Activated naive CD8-positive, alpha-beta T cell treated with anti-CD3 and anti-CD28 coated beads for 36 hours (primary cell): ENCODE data around the gene RNF31. TPM values are rescaled to one million over a fixed set of nuclear protein-coding genes. Genes with fewer than 3 reads are reported as not detected.
A peak's percentile ranks its signal among the peaks of the same experiment; 100 is the strongest.

Experiments used
- DNase-seq: peaks from one replicate; pipeline ENCODE4 v3.0.0; 2021
- H3K27ac Mint-ChIP-seq: one replicate; pipeline ENCODE4 v1.8.0; 2022; ENCODE audit warnings: mild to moderate bottlenecking, moderate library complexity, mixed read lengths
- H3K27me3 Mint-ChIP-seq: one replicate; pipeline ENCODE4 v1.8.0; 2022; ENCODE audit warnings: mild to moderate bottlenecking, mixed read lengths
- H3K36me3 Mint-ChIP-seq: one replicate; pipeline ENCODE4 v1.8.0; 2021; ENCODE audit warnings: mild to moderate bottlenecking, mixed read lengths
- H3K4me1 Mint-ChIP-seq: one replicate; pipeline ENCODE4 v1.8.0; 2021; ENCODE audit warnings: mixed read lengths
- H3K4me3 Mint-ChIP-seq: one replicate; pipeline ENCODE4 v1.8.0; 2022; ENCODE audit warnings: mild to moderate bottlenecking, moderate library complexity, mixed read lengths
- H3K9me3 Mint-ChIP-seq: one replicate; pipeline ENCODE4 v1.8.0; 2022; ENCODE audit warnings: mixed read lengths
- total RNA-seq, 2 experiments: library from RNA; stranded (reverse); gene quantifications; one replicate each; pipeline ENCODE4 v1.2.3, GENCODE V29; 2021

The RNF31 gene
- total RNA-seq, 2 experiments from 2014 or later: 82.2 to 86.5 TPM

DNA sequence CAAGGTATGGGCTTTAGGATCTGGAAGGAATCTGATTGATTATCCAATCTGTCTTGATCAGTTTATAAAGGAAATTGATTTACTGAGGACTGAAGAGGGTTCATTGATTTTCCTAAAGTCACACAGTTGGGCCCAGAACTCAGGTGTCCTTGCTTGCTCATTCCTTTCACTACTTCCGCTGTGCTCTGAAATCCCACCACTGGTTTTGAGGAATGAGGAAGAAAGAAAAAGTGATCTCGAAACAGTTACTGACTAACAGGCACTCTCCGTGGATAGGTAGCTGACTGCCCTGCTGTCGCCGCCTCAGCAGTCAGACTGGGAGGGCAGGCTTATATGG, 16.9 kb upstream of the RNF31 start, which contains the start of gene FITM1:
TSS of gene FITM1 (plus strand) at position 280 of the 337 bp plus-strand sequence. CDS start 905 bp downstream, outside the sequence.
- peak within 1 kb of the TSS; percentile 60 for H3K27ac Mint-ChIP-seq
- DNase-seq: no peak

DNA sequence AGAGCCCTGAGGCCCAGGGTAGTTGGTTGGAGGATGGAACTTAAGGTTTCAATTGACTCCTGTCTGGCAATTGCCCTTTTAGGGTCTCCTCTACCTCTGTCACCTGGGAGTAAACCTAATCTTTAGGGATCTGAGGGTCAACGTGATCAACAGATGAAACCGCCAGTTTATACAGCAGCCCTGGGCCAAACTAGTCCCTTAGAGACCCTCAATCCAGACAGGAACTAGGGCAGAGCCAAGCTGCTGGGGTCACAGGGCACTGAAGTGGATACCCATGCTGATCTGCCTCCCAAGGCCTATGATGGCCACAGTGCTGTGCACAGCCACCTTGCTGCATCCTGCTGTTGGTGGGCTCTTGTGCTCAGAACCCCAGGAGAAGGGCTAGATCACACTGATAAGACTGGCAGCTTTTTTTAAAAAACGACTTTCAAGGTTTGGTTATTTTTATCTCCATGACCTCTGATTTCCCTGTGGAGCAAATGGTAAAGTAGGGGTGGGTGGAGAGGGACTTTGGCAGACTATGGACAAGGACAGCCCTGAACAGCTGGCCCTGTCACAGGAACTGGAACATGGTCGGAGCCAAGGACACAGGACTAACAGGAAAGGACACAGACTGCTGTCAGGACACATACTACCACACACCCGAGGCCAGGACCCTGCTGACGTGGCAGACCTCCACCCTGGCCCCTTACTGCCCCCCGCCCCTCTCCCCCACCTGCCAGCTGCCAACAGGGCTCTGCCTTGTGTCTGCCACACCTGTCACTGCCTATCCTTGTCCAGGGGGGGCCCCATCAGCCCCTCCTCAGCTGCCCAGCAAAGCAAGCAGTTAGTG, 16.4 kb upstream of the RNF31 start:
- Mint-ChIP-seq H3K36me3 (peaks cover 2% of the 10 kb centered on the region), H3K4me1 (peaks cover 26% of the 10 kb centered on the region), H3K27me3 (no peaks in the 10 kb centered on the region), H3K9me3 (no peaks in the 10 kb centered on the region), H3K4me3 (no peak overlapping the region), H3K27ac (peak overlapping the region; percentile 60)
- DNase-seq: no peak

More for the DNA sequence above, 16.9 kb upstream of the RNF31 start, which contains the start of gene FITM1:
- no peaks in the 10 kb centered on the region for H3K9me3 Mint-ChIP-seq
- peaks cover 24% of the 10 kb centered on the region for H3K4me1 Mint-ChIP-seq
- peaks cover 2% of the 10 kb centered on the region for H3K36me3 Mint-ChIP-seq
- no peaks in the 10 kb centered on the region for H3K27me3 Mint-ChIP-seq
- H3K4me3 Mint-ChIP-seq: no peak within 1 kb of the TSS

DNA sequence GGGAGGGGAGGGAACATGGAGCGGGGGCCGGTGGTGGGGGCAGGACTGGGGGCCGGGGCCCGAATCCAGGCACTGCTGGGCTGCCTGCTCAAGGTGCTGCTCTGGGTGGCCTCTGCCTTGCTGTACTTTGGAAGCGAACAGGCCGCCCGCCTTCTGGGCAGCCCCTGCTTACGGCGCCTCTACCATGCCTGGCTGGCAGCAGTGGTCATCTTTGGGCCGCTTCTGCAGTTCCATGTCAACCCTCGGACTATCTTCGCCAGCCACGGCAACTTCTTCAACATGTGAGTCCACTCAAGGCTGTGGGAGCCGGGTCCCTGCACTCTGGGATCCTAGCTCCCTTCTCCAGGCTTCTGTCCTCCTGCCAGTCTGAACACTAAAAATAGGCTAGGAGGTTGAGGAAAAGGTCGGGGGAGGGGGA, 15.7 kb upstream of the RNF31 start:
- Mint-ChIP-seq H3K4me3 (no peak overlapping the region), H3K9me3 (no peaks in the 10 kb centered on the region), H3K4me1 (peaks cover 26% of the 10 kb centered on the region), H3K27ac (peak overlapping the region; percentile 89), H3K27me3 (no peaks in the 10 kb centered on the region), H3K36me3 (peaks cover 4% of the 10 kb centered on the region)
- no peak for DNase-seq

DNA sequence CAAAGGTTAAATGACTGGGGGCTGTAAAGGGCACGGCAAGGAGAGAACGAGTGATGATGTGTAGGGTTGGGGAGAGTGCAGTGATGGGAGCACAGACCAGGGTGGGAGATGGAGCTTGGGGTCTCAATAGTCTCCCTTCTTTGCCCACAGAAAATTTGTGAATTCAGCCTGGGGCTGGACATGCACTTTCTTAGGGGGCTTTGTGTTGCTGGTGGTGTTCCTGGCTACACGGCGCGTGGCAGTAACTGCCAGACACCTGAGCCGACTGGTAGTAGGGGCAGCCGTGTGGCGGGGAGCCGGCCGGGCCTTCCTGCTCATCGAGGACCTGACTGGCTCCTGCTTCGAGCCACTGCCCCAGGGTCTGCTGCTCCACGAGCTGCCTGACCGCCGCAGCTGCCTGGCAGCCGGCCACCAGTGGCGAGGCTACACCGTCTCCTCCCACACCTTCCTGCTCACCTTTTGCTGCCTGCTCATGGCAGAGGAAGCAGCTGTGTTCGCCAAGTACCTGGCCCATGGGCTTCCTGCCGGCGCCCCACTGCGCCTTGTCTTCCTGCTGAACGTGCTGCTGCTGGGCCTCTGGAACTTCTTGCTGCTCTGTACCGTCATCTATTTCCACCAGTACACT, 15.1 kb upstream of the RNF31 start:
- no peaks in the 10 kb centered on the region for H3K9me3 Mint-ChIP-seq
- no peaks in the 10 kb centered on the region for H3K27me3 Mint-ChIP-seq
- peak; percentile 43 for DNase-seq
- H3K36me3 Mint-ChIP-seq: peaks cover 10% of the 10 kb centered on the region
- peak overlapping the region; percentile 22 for H3K4me3 Mint-ChIP-seq
- H3K27ac Mint-ChIP-seq: peak overlapping the region; percentile 89
- H3K4me1 Mint-ChIP-seq: peaks cover 31% of the 10 kb centered on the region

DNA sequence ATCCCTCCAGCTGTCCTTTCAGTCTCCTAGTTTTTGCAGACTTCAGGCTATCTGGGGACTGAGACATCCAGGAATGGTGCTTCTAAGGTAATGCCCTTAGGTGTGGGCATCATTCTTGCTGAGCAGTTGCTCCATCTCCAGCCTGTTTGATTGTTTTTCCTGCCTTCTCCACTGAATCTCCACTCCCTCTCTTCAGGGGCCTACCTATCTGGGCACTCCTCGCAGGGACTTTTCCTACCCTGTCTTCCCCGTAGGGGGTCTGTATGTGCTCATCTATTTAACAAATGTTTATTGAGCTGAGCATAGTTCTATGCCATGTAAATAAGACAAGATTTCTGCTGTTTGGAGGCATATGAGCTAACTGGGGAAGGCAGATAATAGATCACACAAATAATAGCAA, 14.3 kb upstream of the RNF31 start:
- Mint-ChIP-seq H3K9me3 (no peaks in the 10 kb centered on the region), H3K27me3 (no peaks in the 10 kb centered on the region), H3K4me3 (peak overlapping the region; percentile 22), H3K27ac (peak overlapping the region; percentile 89), H3K36me3 (peaks cover 12% of the 10 kb centered on the region), H3K4me1 (peaks cover 36% of the 10 kb centered on the region)
- no peak for DNase-seq

DNA sequence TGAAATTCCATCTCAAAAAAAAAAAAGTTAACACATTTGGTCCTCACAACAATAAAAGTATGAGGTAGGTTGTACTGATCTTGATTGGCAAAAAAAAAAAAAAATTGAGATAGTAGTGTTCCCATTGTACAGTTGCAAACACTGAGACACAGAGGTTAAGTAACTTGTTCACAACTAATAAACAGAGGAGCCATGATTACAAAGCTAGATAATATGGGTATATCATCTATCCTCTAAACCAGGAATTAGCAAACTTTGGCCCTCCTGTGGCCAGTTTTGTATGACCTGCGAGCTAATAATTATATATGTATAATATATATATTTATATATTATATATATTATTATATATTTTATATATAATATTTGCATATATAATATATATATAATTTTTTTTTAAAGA, 13.6 kb upstream of the RNF31 start:
- no peaks in the 10 kb centered on the region for H3K27me3 Mint-ChIP-seq
- H3K4me1 Mint-ChIP-seq: peaks cover 41% of the 10 kb centered on the region
- H3K9me3 Mint-ChIP-seq: no peaks in the 10 kb centered on the region
- H3K36me3 Mint-ChIP-seq: peaks cover 20% of the 10 kb centered on the region
- DNase-seq: no peak
- no peak overlapping the region for H3K4me3 Mint-ChIP-seq
- no peak overlapping the region for H3K27ac Mint-ChIP-seq

DNA sequence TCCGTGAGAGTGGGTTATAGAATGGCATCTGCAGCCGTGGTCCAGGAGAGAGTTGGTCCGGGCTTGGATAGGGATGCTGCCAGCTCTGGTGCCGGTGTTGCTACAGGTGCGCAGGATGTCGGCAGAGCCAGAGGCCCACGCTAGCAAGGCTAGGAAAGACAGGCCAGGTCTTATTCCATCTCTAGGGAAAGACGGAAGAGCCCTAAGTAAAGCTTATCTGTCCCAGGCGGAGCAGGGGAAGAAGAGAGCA, 11.8 kb upstream of the RNF31 start:
- Mint-ChIP-seq H3K27me3 (no peaks in the 10 kb centered on the region), H3K4me1 (peaks cover 53% of the 10 kb centered on the region), H3K9me3 (no peaks in the 10 kb centered on the region), H3K4me3 (peak overlapping the region; percentile 94), H3K36me3 (peaks cover 32% of the 10 kb centered on the region), H3K27ac (peak overlapping the region; percentile 79)
- no peak for DNase-seq

DNA sequence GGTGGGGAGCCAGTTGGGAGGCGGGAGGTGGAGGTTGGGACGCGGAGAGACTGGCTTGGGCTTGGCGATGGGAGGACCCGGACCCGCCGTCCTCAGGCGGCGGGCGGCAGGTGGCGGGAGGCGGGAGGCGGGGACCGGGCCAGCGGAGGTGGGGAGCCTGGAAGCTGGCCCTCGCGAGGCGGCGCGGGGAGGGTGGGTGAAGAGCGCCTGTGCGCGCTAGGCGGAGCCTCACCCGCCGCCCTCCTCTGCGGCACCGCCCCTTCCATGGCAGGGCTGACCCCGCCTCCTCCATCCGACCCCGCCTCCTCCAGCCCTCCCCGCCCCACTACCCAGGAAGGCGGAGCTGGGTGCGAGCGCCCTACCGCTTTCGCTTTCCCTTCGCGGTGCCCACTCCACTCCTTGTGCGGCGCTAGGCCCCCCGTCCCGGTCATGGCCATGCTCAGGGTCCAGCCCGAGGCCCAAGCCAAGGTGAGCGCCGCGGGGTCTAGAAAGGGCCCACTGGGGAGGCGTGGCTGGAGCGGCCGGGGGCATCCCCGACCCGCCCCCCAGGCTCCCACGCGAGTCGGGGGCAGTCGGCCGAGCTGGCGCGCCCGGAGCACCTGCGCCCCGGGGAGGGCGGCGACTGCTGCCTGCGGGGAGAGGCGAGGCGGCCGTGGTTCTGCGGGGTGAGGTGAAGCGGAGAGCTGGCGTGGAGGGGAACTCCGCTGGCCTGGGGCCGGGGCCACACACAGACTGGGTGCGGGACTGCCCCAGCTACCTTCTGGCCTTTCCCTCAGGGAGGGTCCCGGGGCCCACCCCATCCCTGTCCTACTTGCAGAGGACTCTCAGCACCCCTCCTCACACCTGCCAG, 11.2 kb upstream of the RNF31 start, which contains the start of gene PSME1:
TSS of gene PSME1 (plus strand) at position 361 of the 850 bp plus-strand sequence. CDS start at position 430, 69 bp downstream.
- Mint-ChIP-seq H3K4me1 (peaks cover 53% of the 10 kb centered on the region), H3K36me3 (peaks cover 36% of the 10 kb centered on the region), H3K9me3 (no peaks in the 10 kb centered on the region), H3K4me3 (peak within 1 kb of the TSS; percentile 94), H3K27ac (peak within 1 kb of the TSS; percentile 92), H3K27me3 (no peaks in the 10 kb centered on the region)
- DNase-seq: peak; percentile 95

DNA sequence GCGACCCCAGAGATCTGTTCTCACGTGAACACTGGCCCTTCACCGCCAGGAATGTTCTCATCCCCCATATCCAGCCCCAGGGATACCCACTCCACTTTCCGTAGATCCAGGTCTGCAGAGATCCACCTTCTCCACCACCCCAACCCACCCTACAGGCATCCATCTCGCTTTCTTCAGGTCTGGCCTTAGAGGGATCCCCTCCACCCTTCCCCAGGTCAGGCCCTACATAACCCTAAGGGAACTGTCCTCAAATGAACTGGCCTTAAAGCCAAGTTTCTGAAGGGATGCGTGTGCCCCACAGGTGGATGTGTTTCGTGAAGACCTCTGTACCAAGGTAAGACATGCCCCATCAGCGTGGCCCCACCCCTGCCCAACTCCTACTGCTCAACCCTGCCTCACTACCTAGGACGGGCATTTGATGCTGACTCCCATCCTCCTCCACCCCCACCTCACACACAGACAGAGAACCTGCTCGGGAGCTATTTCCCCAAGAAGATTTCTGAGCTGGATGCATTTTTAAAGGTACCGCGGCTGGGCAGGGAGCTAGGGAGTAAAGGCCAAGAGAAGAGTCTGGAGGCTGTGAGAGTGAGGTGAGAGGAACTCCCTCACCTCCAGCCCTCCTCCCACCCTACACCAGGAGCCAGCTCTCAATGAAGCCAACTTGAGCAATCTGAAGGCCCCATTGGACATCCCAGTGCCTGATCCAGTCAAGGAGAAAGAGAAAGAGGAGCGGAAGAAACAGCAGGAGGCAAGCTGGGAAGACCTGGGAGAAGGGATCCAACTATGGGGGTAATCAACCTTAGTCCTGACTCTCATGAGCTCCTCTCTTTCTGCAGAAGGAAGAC, 10.4 kb upstream of the RNF31 start:
- DNase-seq: no peak
- peak overlapping the region; percentile 94 for H3K4me3 Mint-ChIP-seq
- no peaks in the 10 kb centered on the region for H3K9me3 Mint-ChIP-seq
- peaks cover 54% of the 10 kb centered on the region for H3K4me1 Mint-ChIP-seq
- H3K27me3 Mint-ChIP-seq: no peaks in the 10 kb centered on the region
- H3K36me3 Mint-ChIP-seq: peaks cover 39% of the 10 kb centered on the region
- H3K27ac Mint-ChIP-seq: peak overlapping the region; percentile 92

DNA sequence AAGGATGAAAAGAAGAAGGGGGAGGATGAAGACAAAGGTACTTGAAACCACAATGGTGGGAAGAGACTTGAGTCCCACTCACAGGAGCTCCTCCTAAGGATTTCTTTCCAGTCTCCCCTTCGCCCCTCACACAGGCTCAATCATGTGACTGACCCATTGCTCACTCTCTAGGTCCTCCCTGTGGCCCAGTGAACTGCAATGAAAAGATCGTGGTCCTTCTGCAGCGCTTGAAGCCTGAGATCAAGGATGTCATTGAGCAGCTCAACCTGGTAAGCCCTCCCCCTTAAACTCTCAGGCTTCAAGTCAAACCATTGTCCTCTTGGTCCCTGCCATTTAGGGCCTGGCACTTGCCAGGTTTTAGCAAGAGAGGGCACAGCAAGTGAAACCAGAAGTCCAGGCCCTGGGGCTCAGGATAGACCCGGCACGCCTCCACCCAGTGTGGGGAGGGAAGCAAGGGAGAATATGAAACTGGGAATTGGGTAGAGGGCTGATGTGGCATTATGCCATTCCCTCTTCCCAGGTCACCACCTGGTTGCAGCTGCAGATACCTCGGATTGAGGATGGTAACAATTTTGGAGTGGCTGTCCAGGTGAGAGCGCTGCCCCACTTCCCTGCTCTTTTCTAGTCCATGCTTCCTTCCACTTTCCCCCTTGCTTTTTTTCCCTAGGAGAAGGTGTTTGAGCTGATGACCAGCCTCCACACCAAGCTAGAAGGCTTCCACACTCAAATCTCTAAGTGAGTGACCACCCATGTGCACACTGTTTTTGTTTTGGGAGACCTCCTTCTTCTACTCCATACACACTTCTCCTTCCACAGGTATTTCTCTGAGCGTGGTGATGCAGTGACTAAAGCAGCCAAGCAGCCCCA, 9.5 kb upstream of the RNF31 start:
- Mint-ChIP-seq H3K27ac (peak overlapping the region; percentile 92), H3K36me3 (peaks cover 44% of the 10 kb centered on the region), H3K9me3 (no peaks in the 10 kb centered on the region), H3K4me1 (peaks cover 48% of the 10 kb centered on the region), H3K4me3 (peak overlapping the region; percentile 94), H3K27me3 (no peaks in the 10 kb centered on the region)
- DNase-seq: no peak

DNA sequence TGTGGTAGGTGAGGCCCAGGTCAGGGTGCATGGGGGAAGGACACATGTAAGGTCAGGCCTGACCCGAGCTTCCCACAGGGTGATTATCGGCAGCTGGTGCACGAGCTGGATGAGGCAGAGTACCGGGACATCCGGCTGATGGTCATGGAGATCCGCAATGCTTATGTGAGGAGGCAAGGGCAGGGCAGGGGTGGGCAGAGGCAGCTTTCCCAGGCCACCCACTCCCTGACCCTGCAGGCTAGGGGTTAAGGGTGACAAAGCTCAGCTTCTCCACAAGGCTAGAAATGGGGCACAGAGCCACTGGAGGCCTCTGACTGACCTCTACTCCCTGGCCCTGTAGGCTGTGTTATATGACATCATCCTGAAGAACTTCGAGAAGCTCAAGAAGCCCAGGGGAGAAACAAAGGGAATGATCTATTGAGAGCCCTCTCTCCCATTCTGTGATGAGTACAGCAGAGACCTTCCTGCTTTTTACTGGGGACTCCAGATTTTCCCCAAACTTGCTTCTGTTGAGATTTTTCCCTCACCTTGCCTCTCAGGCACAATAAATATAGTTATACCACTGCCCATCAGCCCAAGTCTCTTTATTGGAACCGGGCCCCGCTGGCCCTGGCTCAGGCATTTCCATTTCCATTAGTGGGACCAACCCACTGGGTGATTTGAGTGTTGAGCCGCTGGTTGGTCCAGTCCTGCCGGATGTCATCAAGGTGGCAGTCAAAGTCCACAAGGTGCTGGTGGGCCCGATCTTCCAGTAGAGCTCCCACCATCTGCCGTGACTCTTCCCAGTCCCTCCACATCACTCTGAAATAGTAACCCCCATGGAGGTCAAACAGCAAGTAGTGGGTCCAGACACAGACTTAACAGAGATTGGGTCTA, 8.7 kb upstream of the RNF31 start:
- no peak for DNase-seq
- Mint-ChIP-seq H3K9me3 (no peaks in the 10 kb centered on the region), H3K36me3 (peaks cover 53% of the 10 kb centered on the region), H3K4me3 (peak overlapping the region; percentile 96), H3K27ac (peak overlapping the region; percentile 77), H3K27me3 (no peaks in the 10 kb centered on the region), H3K4me1 (peaks cover 52% of the 10 kb centered on the region)

DNA sequence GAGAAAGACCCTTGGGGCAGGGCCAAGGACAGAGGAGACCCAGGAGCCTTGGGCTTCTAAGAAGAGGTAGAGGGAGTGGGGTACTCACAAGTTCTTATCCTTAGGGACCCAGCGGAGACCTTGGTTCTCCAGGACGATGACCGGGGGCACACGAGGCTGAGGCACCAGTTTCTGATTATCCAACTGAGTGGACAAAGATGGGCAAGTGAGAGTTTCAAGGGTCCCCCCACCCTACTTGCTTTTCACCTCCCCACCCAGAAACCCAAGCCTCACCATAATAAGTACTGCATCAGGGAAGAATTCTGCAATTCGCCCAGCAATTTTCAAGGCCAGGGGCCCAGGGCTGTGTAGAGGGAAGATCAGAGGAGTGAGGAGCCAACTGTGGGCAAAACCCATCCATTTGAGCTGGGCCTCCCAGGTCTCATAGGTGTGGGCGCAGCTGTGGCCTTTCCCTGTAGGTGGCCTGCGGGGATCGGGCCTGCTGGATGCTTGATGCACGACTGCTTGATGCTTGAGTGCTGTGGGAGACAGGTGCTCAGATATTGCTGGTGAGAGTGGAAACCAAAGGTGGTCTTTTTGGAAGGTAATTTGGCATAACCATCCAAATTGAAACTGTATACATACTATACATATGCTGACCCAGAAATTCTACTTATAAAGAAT, 7.9 kb upstream of the RNF31 start:
- Mint-ChIP-seq H3K9me3 (no peaks in the 10 kb centered on the region), H3K4me1 (peaks cover 59% of the 10 kb centered on the region), H3K27ac (peak overlapping the region; percentile 77), H3K27me3 (no peaks in the 10 kb centered on the region), H3K4me3 (peak overlapping the region; percentile 96), H3K36me3 (peaks cover 57% of the 10 kb centered on the region)
- peak; percentile 38 for DNase-seq
